ENCODE data around the gene ZNF536.
A peak's percentile ranks its signal among the peaks of the same experiment; 100 is the strongest.
"Not testable (repeated sequence)": the region's sequence is repeated elsewhere in the genome, so short reads cannot be mapped to it uniquely, and the experiment has no call there.

The ZNF536 gene

GRCh38 chr19:30420881-30421280, 48.7 kb downstream of the ZNF536 start:
- DNase-seq = no peak

DNA sequence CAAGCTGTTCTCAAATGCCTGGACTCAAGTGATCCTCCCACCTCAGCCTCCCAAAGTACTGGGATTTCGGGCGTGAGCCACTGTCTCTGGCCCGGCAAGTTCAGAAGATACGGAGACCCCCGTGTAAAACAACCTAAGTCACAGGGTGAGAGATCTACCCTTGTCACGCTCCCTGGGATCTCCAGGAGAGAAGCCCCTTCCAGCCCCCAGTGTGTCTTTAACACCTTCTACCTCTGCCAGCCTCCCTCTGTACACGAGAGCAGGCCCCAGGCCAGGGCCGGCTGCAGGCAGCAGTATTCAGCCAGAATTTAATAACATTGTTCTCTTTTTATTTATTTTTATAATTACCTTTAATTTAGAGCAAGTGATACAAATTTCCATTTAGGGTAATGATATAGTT, 49.4 kb downstream of the ZNF536 start:
- DNase-seq = no peak

GRCh38 chr19:30423481-30423880, 51.3 kb downstream of the ZNF536 start:
- DNase-seq = no peak

DNA sequence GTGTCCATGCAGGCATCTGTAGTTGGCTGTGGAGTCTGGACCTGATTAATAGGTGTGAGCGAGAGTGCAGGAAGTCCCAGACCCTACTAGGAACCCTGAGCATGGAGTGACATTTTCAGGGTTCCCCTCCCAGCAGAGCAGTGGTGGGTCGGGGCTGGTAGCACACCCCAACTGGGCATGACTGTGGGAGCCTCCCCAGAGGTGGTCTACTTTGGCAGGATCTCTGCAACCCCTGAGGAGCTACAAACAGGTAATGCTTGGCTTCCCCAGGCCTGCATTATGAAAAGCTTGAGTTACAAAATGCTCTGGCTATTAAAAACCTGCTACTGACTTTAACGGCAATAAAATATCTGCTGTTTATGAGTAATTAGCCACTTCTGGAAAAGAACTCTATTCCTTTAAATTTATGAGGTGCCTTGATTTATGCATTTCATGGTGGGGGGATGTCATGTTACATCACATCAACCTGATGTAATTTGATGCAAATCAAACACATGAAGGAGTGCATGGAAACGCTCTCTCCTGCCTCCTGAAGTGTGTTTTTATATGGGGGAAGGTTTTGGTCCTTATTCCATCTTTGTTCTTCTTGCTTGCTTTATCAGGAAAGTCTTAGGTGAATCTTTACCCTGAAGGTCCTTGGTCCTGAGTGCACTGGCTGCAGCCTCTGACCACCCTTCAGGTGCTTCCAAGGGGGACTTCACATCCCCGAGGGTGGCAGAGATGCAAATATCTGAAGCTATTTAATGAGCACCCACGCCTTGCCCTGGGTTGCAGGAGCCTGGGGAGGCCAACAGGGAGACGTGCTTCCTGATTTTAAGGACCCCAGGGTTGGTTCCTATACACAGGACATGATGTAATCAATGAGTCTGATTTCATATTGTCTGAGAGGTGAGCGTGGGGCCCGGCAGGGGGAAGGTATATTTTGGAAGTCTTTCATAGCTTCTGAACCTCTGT, 54.0 kb downstream of the ZNF536 start:
- DNase-seq = no peak

- DNase-seq = no peak
Observed at GRCh38 chr19:30426864-30427263, 54.7 kb downstream of the ZNF536 start.

DNA sequence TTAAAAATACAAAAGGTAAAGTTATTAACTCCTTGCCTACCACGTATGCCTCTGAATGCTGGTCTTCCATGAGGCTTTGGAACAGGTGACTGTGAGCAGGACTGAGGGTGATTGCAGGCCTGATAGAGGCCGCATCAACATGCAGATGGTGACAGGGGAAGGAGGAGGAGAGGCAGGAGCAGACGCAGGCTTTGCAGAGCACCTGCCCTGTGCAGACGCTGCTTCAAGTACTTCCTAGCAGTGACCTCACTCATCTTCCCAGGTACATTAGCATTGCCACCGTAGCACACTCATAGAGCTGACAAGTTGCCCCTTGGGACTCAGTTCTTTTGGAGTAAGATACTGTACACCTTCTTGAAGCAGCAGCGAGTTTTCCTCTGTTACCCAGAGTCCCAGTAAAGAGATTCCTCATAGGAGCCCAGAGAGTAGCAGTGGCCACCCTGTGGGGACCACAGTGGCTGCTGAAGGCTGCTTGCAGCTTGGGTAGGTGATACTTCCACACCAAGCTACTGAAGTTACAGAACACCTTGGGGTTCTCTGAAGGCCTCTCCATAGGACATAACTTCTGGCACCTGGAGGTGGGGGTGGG, 56.0 kb downstream of the ZNF536 start:
- DNase-seq = no peak

DNA sequence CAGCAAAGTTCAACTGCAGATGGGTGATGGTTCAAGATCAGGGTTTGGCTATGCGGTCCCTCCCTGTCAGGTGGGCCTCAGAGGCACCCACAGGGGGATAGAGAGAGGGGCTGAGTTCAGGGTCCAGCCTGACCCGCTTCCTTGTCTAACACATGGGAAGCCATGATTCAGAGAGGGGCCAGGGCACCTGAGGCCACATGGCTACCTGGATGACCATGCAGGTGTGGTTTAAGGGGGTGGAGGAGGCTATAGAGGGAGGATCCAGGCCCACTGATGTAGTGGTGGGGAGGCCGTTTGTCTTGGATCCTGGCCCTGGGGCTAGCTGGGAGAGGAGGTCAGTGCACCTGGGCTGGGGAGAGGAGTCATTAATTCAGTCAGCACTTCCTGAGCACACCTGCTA, 56.7 kb downstream of the ZNF536 start:
- DNase-seq = no peak

GRCh38 chr19:30430206-30430734, 58.1 kb downstream of the ZNF536 start:
- no peak for DNase-seq

DNA sequence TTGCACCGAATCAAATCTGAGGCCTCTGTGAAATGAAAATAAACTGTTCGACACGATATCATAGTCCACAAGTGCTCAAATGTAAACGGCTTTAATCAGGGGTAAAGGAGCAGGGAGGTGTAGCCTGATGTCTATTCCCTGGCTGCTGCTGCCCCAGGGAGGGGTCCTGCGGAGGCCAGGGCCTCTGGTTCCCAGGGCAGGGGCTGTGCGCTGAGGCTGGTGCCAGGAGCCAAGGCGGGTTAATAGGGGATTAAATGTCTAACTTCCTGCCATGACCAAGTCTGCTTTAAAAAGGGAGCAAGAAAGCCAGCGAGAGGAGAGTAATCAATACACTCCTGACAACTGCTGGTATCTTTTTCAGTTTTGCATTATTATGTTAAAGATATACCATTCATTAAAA, 59.4 kb downstream of the ZNF536 start:
- no peak for DNase-seq

GRCh38 chr19:30434797-30435594, 62.8 kb downstream of the ZNF536 start:
- DNase-seq = no peak

- no peak for DNase-seq
Observed at GRCh38 chr19:30437869-30438268, 65.7 kb downstream of the ZNF536 start.

DNA sequence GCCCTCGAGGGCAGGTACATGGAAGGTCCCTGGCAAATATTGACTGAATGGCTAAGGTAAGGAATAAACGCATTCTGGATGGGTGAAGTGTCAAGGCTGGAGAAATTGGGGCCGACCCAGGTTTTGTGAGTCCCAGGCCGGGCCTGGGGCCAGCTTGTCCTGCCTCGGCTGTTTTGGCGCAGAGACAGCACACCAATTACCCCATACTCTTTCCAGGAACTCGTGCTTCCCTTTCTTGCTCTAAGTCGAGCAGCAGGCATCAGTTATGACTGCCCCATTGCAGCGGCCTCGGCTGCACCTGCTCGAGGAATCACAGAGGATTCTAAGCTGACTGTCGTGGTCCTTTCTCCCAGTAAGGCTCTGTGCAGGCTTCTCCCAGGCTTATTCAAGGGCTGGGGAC, 67.1 kb downstream of the ZNF536 start:
- DNase-seq = no peak

DNA sequence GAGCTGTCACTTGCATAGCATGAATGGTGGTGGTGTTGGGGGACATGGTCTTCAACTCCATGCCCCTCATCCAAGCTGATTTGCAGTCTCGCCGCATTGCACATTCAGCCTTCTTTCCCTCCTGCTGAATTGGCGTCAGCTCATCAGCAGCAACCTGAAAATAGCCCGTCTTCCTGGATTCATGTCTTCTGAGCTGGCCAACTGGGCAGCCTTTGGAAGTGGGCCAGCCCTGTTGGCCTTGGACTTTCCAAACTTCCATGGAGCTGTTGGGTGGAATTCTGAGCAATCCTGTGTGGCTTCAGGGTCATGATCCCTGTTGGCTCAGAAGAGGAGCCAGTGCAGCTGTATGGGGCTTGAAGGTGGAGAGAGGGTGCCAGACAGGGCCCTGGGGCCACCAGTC, 68.8 kb downstream of the ZNF536 start:
- no peak for DNase-seq

GRCh38 chr19:30442674-30443073, 70.5 kb downstream of the ZNF536 start:
- DNase-seq = no peak

DNA sequence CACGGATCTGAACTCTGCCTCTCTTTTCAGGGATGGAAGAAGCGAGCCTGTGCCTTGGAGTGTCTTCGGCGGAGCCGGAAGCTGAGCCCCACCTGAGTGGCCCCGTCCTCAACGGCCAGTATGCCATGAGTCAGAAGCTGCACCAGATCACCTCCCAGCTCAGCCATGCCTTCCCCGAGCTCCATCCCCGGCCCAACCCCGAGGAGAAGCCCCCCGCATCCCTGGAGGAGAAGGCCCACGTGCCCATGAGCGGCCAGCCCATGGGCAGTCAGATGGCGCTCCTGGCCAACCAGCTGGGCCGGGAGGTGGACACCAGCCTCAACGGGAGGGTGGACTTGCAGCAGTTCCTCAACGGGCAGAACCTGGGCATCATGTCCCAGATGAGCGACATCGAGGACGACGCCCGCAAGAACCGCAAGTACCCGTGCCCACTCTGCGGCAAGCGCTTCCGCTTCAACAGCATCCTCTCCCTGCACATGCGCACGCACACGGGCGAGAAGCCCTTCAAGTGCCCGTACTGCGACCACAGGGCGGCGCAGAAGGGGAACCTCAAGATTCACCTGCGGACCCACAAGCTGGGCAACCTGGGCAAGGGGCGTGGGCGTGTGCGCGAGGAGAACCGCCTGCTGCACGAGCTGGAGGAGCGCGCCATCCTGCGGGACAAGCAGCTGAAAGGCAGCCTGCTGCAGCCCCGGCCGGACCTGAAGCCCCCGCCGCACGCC, 71.5 kb downstream of the ZNF536 start:
- no peak for DNase-seq

DNA sequence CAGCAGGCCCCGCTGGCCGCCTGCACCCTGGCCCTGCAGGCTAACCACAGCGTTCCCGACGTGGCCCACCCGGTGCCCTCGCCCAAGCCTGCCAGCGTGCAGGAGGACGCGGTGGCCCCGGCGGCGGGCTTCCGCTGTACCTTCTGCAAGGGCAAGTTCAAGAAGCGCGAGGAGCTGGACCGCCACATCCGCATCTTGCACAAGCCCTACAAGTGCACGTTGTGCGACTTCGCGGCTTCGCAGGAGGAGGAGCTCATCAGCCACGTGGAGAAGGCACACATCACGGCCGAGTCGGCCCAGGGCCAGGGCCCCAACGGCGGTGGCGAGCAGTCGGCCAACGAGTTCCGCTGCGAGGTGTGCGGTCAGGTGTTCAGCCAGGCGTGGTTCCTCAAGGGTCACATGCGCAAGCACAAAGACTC, 72.1 kb downstream of the ZNF536 start:
- no peak for DNase-seq

DNA sequence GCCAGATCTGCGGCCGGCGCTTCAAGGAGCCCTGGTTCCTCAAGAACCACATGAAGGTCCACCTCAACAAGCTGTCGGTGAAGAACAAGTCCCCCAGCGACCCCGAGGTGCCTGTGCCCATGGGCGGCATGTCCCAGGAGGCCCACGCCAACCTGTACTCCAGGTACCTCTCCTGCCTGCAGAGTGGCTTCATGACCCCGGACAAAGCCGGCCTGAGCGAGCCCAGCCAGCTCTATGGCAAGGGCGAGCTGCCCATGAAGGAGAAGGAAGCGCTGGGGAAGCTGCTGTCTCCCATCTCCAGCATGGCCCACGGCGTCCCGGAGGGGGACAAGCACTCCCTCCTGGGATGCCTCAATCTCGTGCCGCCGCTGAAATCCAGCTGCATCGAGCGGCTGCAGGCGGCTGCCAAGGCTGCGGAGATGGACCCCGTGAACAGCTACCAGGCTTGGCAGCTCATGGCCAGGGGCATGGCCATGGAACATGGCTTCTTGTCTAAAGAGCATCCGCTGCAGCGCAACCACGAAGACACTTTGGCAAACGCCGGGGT, 72.6 kb downstream of the ZNF536 start:
- DNase-seq = no peak

- no peak for DNase-seq
Observed at GRCh38 chr19:30445385-30445784, 73.2 kb downstream of the ZNF536 start.

GRCh38 chr19:30446120-30446519, 73.9 kb downstream of the ZNF536 start:
- not testable (repeated sequence) for DNase-seq

- DNase-seq = peak; percentile 93
Observed at GRCh38 chr19:30446850-30447552, 74.8 kb downstream of the ZNF536 start.

GRCh38 chr19:30447553-30447870, 75.3 kb downstream of the ZNF536 start:
- no peak for DNase-seq
